ENCODE measurements around the gene PLCZ1.

Gene PLCZ1

DNA sequence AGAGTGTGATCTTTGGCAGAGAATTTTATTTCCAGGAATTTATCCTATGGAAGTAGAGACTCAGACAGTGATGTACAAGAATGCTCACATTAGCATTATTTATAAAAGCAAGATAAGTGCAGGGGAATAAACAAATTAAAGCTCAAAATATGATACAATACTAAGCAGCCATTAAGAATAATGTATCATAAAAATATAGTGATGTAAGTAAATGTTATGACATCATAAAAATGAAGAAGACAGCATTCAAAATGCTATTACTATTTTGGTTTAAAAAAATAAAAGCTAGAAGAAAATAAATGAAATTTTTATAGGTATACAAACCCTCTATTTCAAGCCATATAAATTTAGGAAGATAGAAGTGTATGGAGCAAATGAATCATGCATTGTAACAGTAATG, 17.1 kb downstream of the PLCZ1 start:
- H4K12ac ChIP-seq (ENCODE audit: low read depth, low read length): no peak overlapping the region
- H4K8ac ChIP-seq (ENCODE audit: low read depth, low read length): no peak overlapping the region
- no peak overlapping the region for H3K27ac ChIP-seq (ENCODE audit: low read depth, low read length)
- no peak overlapping the region for H3K23ac ChIP-seq (ENCODE audit: low read length)
- H2BK120ac ChIP-seq (ENCODE audit: insufficient read depth, low read length, poor library complexity): no peak overlapping the region
- no peak overlapping the region for H3K4ac ChIP-seq (ENCODE audit: low read depth, low read length)
- no peak overlapping the region for H3K18ac ChIP-seq (ENCODE audit: low read length)
- no peak overlapping the region for H3K4me2 ChIP-seq (ENCODE audit: low read length)
- H2AFZ ChIP-seq (ENCODE audit: insufficient read depth, low read length, poor library complexity): no peak overlapping the region
- H3K4me1 ChIP-seq (ENCODE audit: control insufficient read depth in 1 of 2, insufficient read depth in 2 of 2, low read length in 2 of 2): no peaks in the 10 kb centered on the region
- H2BK12ac ChIP-seq (ENCODE audit: low read length): no peak overlapping the region
- no peak for DNase-seq
- H2AK5ac ChIP-seq (ENCODE audit: low read length): no peak overlapping the region
- H4K91ac ChIP-seq (ENCODE audit: low read depth, low read length): no peak overlapping the region
- no peak overlapping the region for H3K4me3 ChIP-seq (ENCODE audit: low read depth, low read length)
- H3K36me3 ChIP-seq (ENCODE audit: control insufficient read depth in 1 of 2, insufficient read depth in 2 of 2, low read length in 2 of 2): no peaks in the 10 kb centered on the region
- no peak overlapping the region for H3K9ac ChIP-seq (ENCODE audit: low read length)
- no peaks in the 10 kb centered on the region for H3K79me1 ChIP-seq (ENCODE audit: low read length)
- no peak overlapping the region for H2BK5ac ChIP-seq (ENCODE audit: low read depth, low read length, poor library complexity)
- no peaks in the 10 kb centered on the region for H3K9me3 ChIP-seq (ENCODE audit: insufficient read depth, low read depth, low read length)
- H3K14ac ChIP-seq (ENCODE audit: low read length): no peak overlapping the region
- no peaks in the 10 kb centered on the region for H3K79me2 ChIP-seq (ENCODE audit: control insufficient read depth, insufficient read depth, low read length, poor library complexity)
- no peaks in the 10 kb centered on the region for H3K27me3 ChIP-seq (ENCODE audit: insufficient read depth, low read length)

DNA sequence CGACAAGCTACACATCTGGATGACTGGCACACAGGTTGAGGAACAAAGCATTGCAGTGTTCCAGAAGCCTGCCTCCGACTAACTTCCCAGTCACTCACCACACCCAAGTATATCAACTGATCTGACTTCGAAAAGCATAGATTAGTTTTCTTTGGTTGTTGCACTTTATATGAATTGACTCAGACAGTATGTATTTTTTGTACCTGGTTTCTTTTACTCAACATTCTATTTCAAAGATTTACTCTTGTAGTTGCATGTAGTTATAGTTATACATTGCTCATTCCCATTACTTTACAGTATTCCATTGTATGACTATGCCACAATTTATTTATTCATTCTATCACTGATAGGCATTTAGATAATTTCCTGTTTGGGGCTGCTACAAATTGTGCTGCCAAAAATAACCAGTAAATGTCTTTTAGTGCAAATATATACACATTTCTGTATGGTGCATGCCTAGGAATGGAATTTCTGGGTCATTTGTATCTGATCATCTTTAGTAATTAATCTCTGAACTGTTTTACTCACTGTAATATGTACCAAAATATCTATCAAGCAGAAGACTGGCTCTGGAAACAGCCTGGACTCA, 17.8 kb downstream of the PLCZ1 start:
- Histone ChIP-seq H3K9me3 (ENCODE audit: insufficient read depth, low read depth, low read length) (no peaks in the 10 kb centered on the region), H3K9ac (ENCODE audit: low read length) (no peak overlapping the region), H2BK12ac (ENCODE audit: low read length) (no peak overlapping the region), H2BK120ac (ENCODE audit: insufficient read depth, low read length, poor library complexity) (no peak overlapping the region), H3K36me3 (ENCODE audit: control insufficient read depth in 1 of 2, insufficient read depth in 2 of 2, low read length in 2 of 2) (no peaks in the 10 kb centered on the region), H3K23ac (ENCODE audit: low read length) (no peak overlapping the region), H3K4me1 (ENCODE audit: control insufficient read depth in 1 of 2, insufficient read depth in 2 of 2, low read length in 2 of 2) (no peaks in the 10 kb centered on the region), H3K27ac (ENCODE audit: low read depth, low read length) (no peak overlapping the region), H2AFZ (ENCODE audit: insufficient read depth, low read length, poor library complexity) (no peak overlapping the region), H3K27me3 (ENCODE audit: insufficient read depth, low read length) (no peaks in the 10 kb centered on the region), H4K12ac (ENCODE audit: low read depth, low read length) (no peak overlapping the region), H4K91ac (ENCODE audit: low read depth, low read length) (no peak overlapping the region), H2AK5ac (ENCODE audit: low read length) (no peak overlapping the region), H3K4me3 (ENCODE audit: low read depth, low read length) (no peak overlapping the region), H4K8ac (ENCODE audit: low read depth, low read length) (no peak overlapping the region), H3K4me2 (ENCODE audit: low read length) (no peak overlapping the region), H3K79me2 (ENCODE audit: control insufficient read depth, insufficient read depth, low read length, poor library complexity) (no peaks in the 10 kb centered on the region), H2BK5ac (ENCODE audit: low read depth, low read length, poor library complexity) (no peak overlapping the region), H3K18ac (ENCODE audit: low read length) (no peak overlapping the region), H3K14ac (ENCODE audit: low read length) (no peak overlapping the region), H3K79me1 (ENCODE audit: low read length) (no peaks in the 10 kb centered on the region), H3K4ac (ENCODE audit: low read depth, low read length) (no peak overlapping the region)
- DNase-seq: no peak
- no CpG with 5 or more reads among the region's 3 CpGs for WGBS (ENCODE audit: extremely low coverage, insufficient coverage, insufficient read length)

DNA sequence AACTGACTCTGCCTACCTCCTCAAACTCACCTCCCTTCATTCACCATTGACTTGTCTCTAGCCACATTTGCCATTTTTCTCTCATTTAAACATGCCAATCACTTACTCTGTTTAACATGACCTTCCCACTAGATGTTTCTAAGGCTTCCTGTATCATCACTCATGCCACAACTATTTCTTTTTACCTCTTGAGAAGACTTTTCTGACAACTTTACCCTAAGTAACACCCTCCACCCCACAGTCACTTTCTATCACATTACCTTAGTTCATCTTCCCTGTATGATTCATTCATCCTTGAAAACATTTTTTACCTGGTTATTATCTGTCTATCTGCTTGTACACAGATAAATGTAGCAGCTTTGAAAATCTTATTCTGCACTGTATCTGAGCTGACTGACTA, 19.4 kb downstream of the PLCZ1 start:
- H4K91ac ChIP-seq (ENCODE audit: low read depth, low read length): no peak overlapping the region
- H4K12ac ChIP-seq (ENCODE audit: low read depth, low read length): no peak overlapping the region
- H3K4me3 ChIP-seq (ENCODE audit: low read depth, low read length): no peak overlapping the region
- H3K9ac ChIP-seq (ENCODE audit: low read length): no peak overlapping the region
- no peaks in the 10 kb centered on the region for H3K9me3 ChIP-seq (ENCODE audit: insufficient read depth, low read depth, low read length)
- H3K27me3 ChIP-seq (ENCODE audit: insufficient read depth, low read length): no peaks in the 10 kb centered on the region
- H3K79me1 ChIP-seq (ENCODE audit: low read length): no peaks in the 10 kb centered on the region
- H2AFZ ChIP-seq (ENCODE audit: insufficient read depth, low read length, poor library complexity): no peak overlapping the region
- no peaks in the 10 kb centered on the region for H3K79me2 ChIP-seq (ENCODE audit: control insufficient read depth, insufficient read depth, low read length, poor library complexity)
- no peak overlapping the region for H2BK120ac ChIP-seq (ENCODE audit: insufficient read depth, low read length, poor library complexity)
- H3K4me2 ChIP-seq (ENCODE audit: low read length): no peak overlapping the region
- H2AK5ac ChIP-seq (ENCODE audit: low read length): no peak overlapping the region
- peak in 1 of 2 donors; percentile 31 for DNase-seq
- H3K18ac ChIP-seq (ENCODE audit: low read length): no peak overlapping the region
- H4K8ac ChIP-seq (ENCODE audit: low read depth, low read length): no peak overlapping the region
- H3K23ac ChIP-seq (ENCODE audit: low read length): no peak overlapping the region
- no peaks in the 10 kb centered on the region for H3K4me1 ChIP-seq (ENCODE audit: control insufficient read depth in 1 of 2, insufficient read depth in 2 of 2, low read length in 2 of 2)
- no peak overlapping the region for H2BK12ac ChIP-seq (ENCODE audit: low read length)
- no peak overlapping the region for H3K27ac ChIP-seq (ENCODE audit: low read depth, low read length)
- H3K36me3 ChIP-seq (ENCODE audit: control insufficient read depth in 1 of 2, insufficient read depth in 2 of 2, low read length in 2 of 2): no peaks in the 10 kb centered on the region
- H3K14ac ChIP-seq (ENCODE audit: low read length): no peak overlapping the region
- no peak overlapping the region for H2BK5ac ChIP-seq (ENCODE audit: low read depth, low read length, poor library complexity)
- H3K4ac ChIP-seq (ENCODE audit: low read depth, low read length): no peak overlapping the region

DNA sequence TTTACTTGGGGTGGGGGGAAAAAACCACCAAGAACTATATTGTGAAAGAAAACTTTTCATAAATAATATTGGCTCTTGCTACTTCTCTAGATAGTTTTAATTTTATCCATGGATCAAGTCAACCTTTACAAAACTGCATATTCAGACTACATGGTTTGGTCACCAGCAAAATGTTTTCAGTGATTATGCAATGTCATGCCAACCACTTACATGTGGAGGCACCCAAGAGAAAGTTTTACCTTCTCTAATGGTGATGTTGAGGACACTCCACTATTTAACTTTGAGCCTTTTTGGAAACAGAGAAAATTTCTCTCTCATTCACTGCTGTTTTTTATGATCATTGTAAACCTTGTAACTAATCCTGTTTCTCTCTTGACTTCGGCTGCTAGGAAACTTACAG, 21.6 kb downstream of the PLCZ1 start:
- Histone ChIP-seq H3K27ac (ENCODE audit: low read depth, low read length) (no peak overlapping the region), H3K4me3 (ENCODE audit: low read depth, low read length) (no peak overlapping the region), H3K9ac (ENCODE audit: low read length) (no peak overlapping the region), H3K36me3 (ENCODE audit: control insufficient read depth in 1 of 2, insufficient read depth in 2 of 2, low read length in 2 of 2) (no peaks in the 10 kb centered on the region), H3K27me3 (ENCODE audit: insufficient read depth, low read length) (no peaks in the 10 kb centered on the region), H3K4ac (ENCODE audit: low read depth, low read length) (no peak overlapping the region), H3K4me2 (ENCODE audit: low read length) (no peak overlapping the region), H2AK5ac (ENCODE audit: low read length) (no peak overlapping the region), H3K79me2 (ENCODE audit: control insufficient read depth, insufficient read depth, low read length, poor library complexity) (no peaks in the 10 kb centered on the region), H3K23ac (ENCODE audit: low read length) (no peak overlapping the region), H3K9me3 (ENCODE audit: insufficient read depth, low read depth, low read length) (no peaks in the 10 kb centered on the region), H2BK12ac (ENCODE audit: low read length) (no peak overlapping the region), H2BK5ac (ENCODE audit: low read depth, low read length, poor library complexity) (no peak overlapping the region), H3K18ac (ENCODE audit: low read length) (no peak overlapping the region), H2AFZ (ENCODE audit: insufficient read depth, low read length, poor library complexity) (no peak overlapping the region), H3K79me1 (ENCODE audit: low read length) (no peaks in the 10 kb centered on the region), H3K14ac (ENCODE audit: low read length) (no peak overlapping the region), H3K4me1 (ENCODE audit: control insufficient read depth in 1 of 2, insufficient read depth in 2 of 2, low read length in 2 of 2) (no peaks in the 10 kb centered on the region), H4K12ac (ENCODE audit: low read depth, low read length) (no peak overlapping the region), H4K91ac (ENCODE audit: low read depth, low read length) (no peak overlapping the region), H4K8ac (ENCODE audit: low read depth, low read length) (no peak overlapping the region), H2BK120ac (ENCODE audit: insufficient read depth, low read length, poor library complexity) (no peak overlapping the region)
- WGBS (ENCODE audit: extremely low coverage, insufficient coverage, insufficient read length): no CpG with 5 or more reads among the region's 1 CpG
- no peak for DNase-seq
